Natural killer cell (primary cell): ENCODE data around the gene KRT3. TPM values are rescaled to one million over a fixed set of nuclear protein-coding genes. Genes with fewer than 3 reads are reported as not detected.
A peak's percentile ranks its signal among the peaks of the same experiment; 100 is the strongest.

ENCODE experiments used
- ATAC-seq, 3 donors: fragments of 150-1000 bp in 2 of 3; fragments of 200-7000 bp in 1 of 3; cut with Tn5 transposase; 1 replicate in 1 of 3; 2 replicates in 2 of 3; pipeline ENCODE4 v1.10.0; 2021; ENCODE audit warnings: mild to moderate bottlenecking in 2 of 3, moderate library complexity in 2 of 3
- DNase-seq, 2 donors: peaks; one replicate each; pipeline versions ENCODE4 v3.0.0 to v3.0.0-alpha.2; 2013 to 2021; ENCODE audit warnings: mixed read lengths in 1 of 2
- H3K27ac ChIP-seq: one replicate; pipeline ENCODE4 v1.5.1; 2013; ENCODE audit warnings: mild to moderate bottlenecking, low read length
- H3K27me3 ChIP-seq: one replicate; pipeline ENCODE4 v1.6.1; 2013; ENCODE audit warnings: low read length; ENCODE audit not compliant: control insufficient read depth, insufficient read depth
- H3K36me3 ChIP-seq: one replicate; pipeline ENCODE4 v1.6.1; 2013; ENCODE audit warnings: low read length; ENCODE audit not compliant: control insufficient read depth, insufficient read depth
- H3K4me1 ChIP-seq: one replicate; pipeline ENCODE4 v1.6.1; 2013; ENCODE audit warnings: low read length; ENCODE audit not compliant: control insufficient read depth, insufficient read depth
- H3K4me3 ChIP-seq: one replicate; pipeline ENCODE4 v1.5.1; 2013; ENCODE audit warnings: low read length
- H3K9me3 ChIP-seq: one replicate; pipeline ENCODE4 v1.6.1; 2013; ENCODE audit warnings: low read length; ENCODE audit not compliant: control insufficient read depth, insufficient read depth
- H3K27ac Mint-ChIP-seq, 2 donors: one replicate each; pipeline ENCODE4 v1.8.0; 2022; ENCODE audit warnings: mild to moderate bottlenecking in 2 of 2, mixed read lengths in 2 of 2, moderate library complexity in 1 of 2
- H3K27me3 Mint-ChIP-seq, 2 donors: one replicate each; pipeline ENCODE4 v1.8.0; 2022; ENCODE audit warnings: low read depth in 2 of 2, mixed read lengths in 2 of 2
- H3K36me3 Mint-ChIP-seq: one replicate; pipeline ENCODE4 v1.8.0; 2022; ENCODE audit warnings: mixed read lengths
- H3K4me1 Mint-ChIP-seq, 2 donors: one replicate each; pipeline ENCODE4 v1.8.0; 2022; ENCODE audit warnings: mixed read lengths in 2 of 2
- H3K4me3 Mint-ChIP-seq: one replicate; pipeline ENCODE4 v1.8.0; 2022; ENCODE audit warnings: mild to moderate bottlenecking, moderate library complexity, mixed read lengths
- H3K9me3 Mint-ChIP-seq, 2 donors: one replicate each; pipeline ENCODE4 v1.8.0; 2022; ENCODE audit warnings: mixed read lengths in 2 of 2
- CTCF ChIP-seq: fragments of 200-600 bp; IDR thresholded peaks from one replicate; pipeline ENCODE4 v1.8.0; 2022; ENCODE audit warnings: antibody characterized with exemption
- WGBS: methylation state at CpG from one replicate; pipeline ENCODE4 v1.1.7; 2013; ENCODE audit warnings: missing lambda C conversion rate; ENCODE audit not compliant: insufficient coverage; 5-methylcytosine and 5-hydroxymethylcytosine counted together
- intact Hi-C: fragments of 100-400 bp; cut with micrococcal nuclease; formaldehyde crosslinking; loops from one replicate; pipeline ENCODE4 v1.14.2; 2022
- total RNA-seq, 4 donors: library from RNA; stranded (reverse); fragments of 120-200 nt in 1 of 4; gene quantifications; one replicate each; pipeline versions ENCODE4 v1.2.3 to v1.2.4, GENCODE V29; 2013 to 2022

The KRT3 gene
- total RNA-seq, 3 donors from 2014 or later (not counting 1 experiment from before 2014, with no cell fraction given), result not detected

- no peak for DNase-seq
- Histone ChIP-seq H3K36me3 (no peaks in the 10 kb centered on the region), H3K27me3 (peaks cover 3% of the 10 kb centered on the region), H3K4me3 (no peak overlapping the region), H3K27ac (no peak overlapping the region), H3K4me1 (no peaks in the 10 kb centered on the region), H3K9me3 (no peaks in the 10 kb centered on the region)
- Mint-ChIP-seq H3K27me3 (peaks cover 8 to 35% of the 10 kb centered on the region in 2 donors), H3K4me1 (peaks cover 0 to 11% of the 10 kb centered on the region in 2 donors), H3K27ac (no peak overlapping the region), H3K4me3 (no peak overlapping the region), H3K9me3 (no peaks in the 10 kb centered on the region), H3K36me3 (no peaks in the 10 kb centered on the region)
- intact Hi-C loops, result no loop called here
- no peak for ATAC-seq
- 89% methylated on average over 3 of the region's 3 CpGs for WGBS
- no peak for TF ChIP-seq CTCF
These were observed 53.0 kb downstream of the KRT3 start for GRCh38 chr12:52742822-52743457.

GRCh38 chr12:52742196-52742580 is 53.7 kb downstream of the KRT3 start:
- Histone ChIP-seq H3K27ac (no peak overlapping the region), H3K27me3 (peaks cover 3% of the 10 kb centered on the region), H3K4me1 (no peaks in the 10 kb centered on the region), H3K9me3 (no peaks in the 10 kb centered on the region), H3K36me3 (no peaks in the 10 kb centered on the region), H3K4me3 (no peak overlapping the region)
- intact Hi-C loops, result no loop called here
- DNase-seq (no peak), ATAC-seq (no peak)
- 73% methylated on average over 7 of the region's 7 CpGs for WGBS
- H3K27me3 Mint-ChIP-seq, result peaks cover 8 to 35% of the 10 kb centered on the region in 2 donors
- no peak overlapping the region for H3K4me3 Mint-ChIP-seq
- H3K36me3 Mint-ChIP-seq, result no peaks in the 10 kb centered on the region
- no peak overlapping the region for H3K27ac Mint-ChIP-seq
- no peaks in the 10 kb centered on the region for H3K9me3 Mint-ChIP-seq
- TF ChIP-seq CTCF, result no peak
- H3K4me1 Mint-ChIP-seq, result peaks cover 0 to 11% of the 10 kb centered on the region in 2 donors

- ATAC-seq, result peak in 2 of 3 donors; percentile 77 to 82
These were observed 54.3 kb downstream of the KRT3 start for GRCh38 chr12:52741375-52742195.

More at GRCh38 chr12:52741375-52742195, 54.3 kb downstream of the KRT3 start:
- H3K9me3 ChIP-seq, result no peaks in the 10 kb centered on the region
- H3K4me3 ChIP-seq, result no peak overlapping the region
- TF ChIP-seq CTCF, result no peak
- intact Hi-C loops, result no loop called here
- Mint-ChIP-seq H3K4me3 (no peak overlapping the region), H3K27me3 (peaks cover 8 to 35% of the 10 kb centered on the region in 2 donors), H3K4me1 (peaks cover 0 to 11% of the 10 kb centered on the region in 2 donors), H3K36me3 (no peaks in the 10 kb centered on the region), H3K9me3 (no peaks in the 10 kb centered on the region), H3K27ac (no peak overlapping the region)
- 21% methylated on average over 16 of the region's 16 CpGs for WGBS
- H3K27ac ChIP-seq, result no peak overlapping the region
- DNase-seq, result peak; percentile 57 to 78
- no peaks in the 10 kb centered on the region for H3K36me3 ChIP-seq
- peaks cover 3% of the 10 kb centered on the region for H3K27me3 ChIP-seq
- no peaks in the 10 kb centered on the region for H3K4me1 ChIP-seq
